HEK293 (cell line): ENCODE measurements around the gene ZNF419.

Source experiments
- ATF2 ChIP-seq: fragments of 450-650 bp; formaldehyde crosslinking; IDR thresholded peaks from 2 replicates; pipeline ENCODE4 v1.5.1; 2016; ENCODE audit warnings: missing biosample characterization, missing genetic modification characterization, low read depth
- YY1 ChIP-seq: fragments of 450-650 bp; formaldehyde crosslinking; IDR thresholded peaks from 2 replicates; pipeline ENCODE4 v1.5.1; 2018; ENCODE audit warnings: missing biosample characterization, missing genetic modification characterization
- ZNF274 ChIP-seq, 2 experiments: fragments of 200-500 bp in 1 of 2; fragments of 450-650 bp in 1 of 2; sonication (Bioruptor generic) in 1 of 2; formaldehyde crosslinking in 1 of 2; IDR thresholded peaks; 2 replicates each; pipeline versions ENCODE4 v1.5.1 to v1.6.1; 2014 to 2016; ENCODE audit warnings: borderline replicate concordance in 1 of 2, inconsistent platforms in 1 of 2, low read length in 1 of 2, missing biosample characterization in 1 of 2, missing genetic modification characterization in 1 of 2
- ZNF391 ChIP-seq: fragments of 450-650 bp; formaldehyde crosslinking; IDR thresholded peaks from 2 replicates; pipeline ENCODE4 v1.5.1; 2016; ENCODE audit warnings: low read depth, missing biosample characterization, missing genetic modification characterization, borderline replicate concordance
- ZNF629 ChIP-seq: fragments of 450-650 bp; formaldehyde crosslinking; IDR thresholded peaks from 2 replicates; pipeline ENCODE4 v1.5.1; 2017; ENCODE audit warnings: missing biosample characterization, missing genetic modification characterization

GRCh38 chr19:57465680-57466381 lies 21.7 kb upstream of the ZNF419 start:
- TF ChIP-seq YY1 (tag by site-specific recombination), result no peak
- no peak for TF ChIP-seq ATF2 (tag by site-specific recombination)
- TF ChIP-seq ZNF274 (IDR thresholded peaks at IDR 0.05; ENCODE audit: low read length), result no peak
- TF ChIP-seq ZNF274 (tag by site-specific recombination; IDR thresholded peaks at IDR 0.05; ENCODE audit: borderline replicate concordance), result no peak
- TF ChIP-seq ZNF629, result no peak
- TF ChIP-seq ZNF391 (tag by site-specific recombination), result no peak
